Neural cell (in vitro differentiated cells): Measurements from ENCODE around the gene EMD. TPM values are rescaled to one million over a fixed set of nuclear protein-coding genes. Genes with fewer than 3 reads are reported as not detected.

Experiments used
- H2AFZ ChIP-seq: fragments of 200-600, 300-800 bp; sonication (generic), shearing (Covaris generic); 2 replicates; pipeline ENCODE4 v1.6.0; 2014; ENCODE audit warnings: low read depth, mild to moderate bottlenecking, antibody characterized with exemption, low read length, moderate library complexity
- H3F3A ChIP-seq: fragments of 200-600 bp; shearing (Covaris generic); 2 replicates; pipeline ENCODE4 v1.6.1; 2016; ENCODE audit warnings: mild to moderate bottlenecking, moderate library complexity, mixed read lengths, antibody characterized with exemption, low read length; ENCODE audit not compliant: insufficient read depth, poor library complexity, severe bottlenecking
- H3K27ac ChIP-seq: fragments of 200-600, 300-800 bp; sonication (generic), shearing (Covaris generic); 2 replicates; pipeline ENCODE4 v1.5.1; 2014; ENCODE audit warnings: mild to moderate bottlenecking, low read length, moderate library complexity
- H3K27me3 ChIP-seq: fragments of 300-800, 200-600 bp; sonication (generic), shearing (Covaris generic); 2 replicates; pipeline ENCODE4 v1.6.0; 2014; ENCODE audit warnings: mild to moderate bottlenecking, low read depth, low read length, moderate library complexity; ENCODE audit not compliant: insufficient read depth
- H3K36me3 ChIP-seq: fragments of 300-800, 200-600 bp; sonication (generic), shearing (Covaris generic); 2 replicates; pipeline ENCODE4 v1.5.1; 2014; ENCODE audit warnings: mild to moderate bottlenecking, antibody characterized with exemption, low read length, moderate library complexity; ENCODE audit not compliant: insufficient read depth
- H3K4me2 ChIP-seq: fragments of 300-800, 200-600 bp; sonication (generic), shearing (Covaris generic); 2 replicates; pipeline ENCODE4 v1.6.0; 2014; ENCODE audit warnings: mild to moderate bottlenecking, low read length
- H3K4me3 ChIP-seq: fragments of 300-800, 200-600 bp; sonication (generic), shearing (Covaris generic); 2 replicates; pipeline ENCODE4 v1.5.1; 2014; ENCODE audit warnings: mild to moderate bottlenecking, low read length, moderate library complexity
- H3K79me2 ChIP-seq: fragments of 200-600 bp; shearing (Covaris generic); replicated peaks from 2 replicates; pipeline ENCODE4 v1.6.0; 2014; ENCODE audit warnings: mild to moderate bottlenecking, low read length, moderate library complexity; ENCODE audit not compliant: insufficient read depth
- H3K9ac ChIP-seq: fragments of 300-800, 200-600 bp; sonication (generic), shearing (Covaris generic); 2 replicates; pipeline ENCODE4 v1.6.1; 2016; ENCODE audit warnings: mild to moderate bottlenecking, low read length, mixed read lengths
- H3K9me2 ChIP-seq: fragments of 200-600 bp; shearing (Covaris generic); 2 replicates; pipeline ENCODE4 v1.6.1; 2016; ENCODE audit warnings: mild to moderate bottlenecking, low read length, mixed read lengths; ENCODE audit not compliant: insufficient read depth
- H3K9me3 ChIP-seq: fragments of 200-600, 300-800 bp; sonication (generic), shearing (Covaris generic); 2 replicates; pipeline ENCODE4 v1.6.1; 2016; ENCODE audit warnings: mild to moderate bottlenecking, mixed run types, low read length, moderate library complexity, mixed read lengths
- H4K20me1 ChIP-seq: fragments of 200-600 bp; shearing (Covaris generic); 2 replicates; pipeline ENCODE4 v1.6.1; 2016; ENCODE audit warnings: mild to moderate bottlenecking, mixed run types; ENCODE audit not compliant: insufficient read depth
- CTCF ChIP-seq: fragments of 450-650 bp; IDR thresholded peaks from 2 replicates; pipeline ENCODE4 v1.5.1; 2014; ENCODE audit warnings: antibody characterized with exemption, mild to moderate bottlenecking, moderate library complexity; ENCODE audit not compliant: poor library complexity, severe bottlenecking
- EP300 ChIP-seq: fragments of 450-650 bp; conservative IDR thresholded peaks from 2 replicates; pipeline ENCODE4 v1.6.1; 2014; ENCODE audit warnings: antibody characterized with exemption, mild to moderate bottlenecking, moderate library complexity; ENCODE audit not compliant: poor library complexity, severe bottlenecking
- EZH2 ChIP-seq: fragments of 200-600, 300-800 bp; shearing (Covaris generic), sonication (generic); IDR thresholded peaks from 2 replicates; pipeline ENCODE4 v1.6.1; 2014; ENCODE audit warnings: antibody characterized with exemption, low read length, borderline replicate concordance, mild to moderate bottlenecking; ENCODE audit not compliant: insufficient read depth, poor library complexity, severe bottlenecking
- MXI1 ChIP-seq: fragments of 450-650 bp; conservative IDR thresholded peaks from 2 replicates; pipeline ENCODE4 v1.6.1; 2014; ENCODE audit warnings: antibody characterized with exemption, mild to moderate bottlenecking; ENCODE audit not compliant: poor library complexity, severe bottlenecking
- POLR2AphosphoS5 ChIP-seq: IDR thresholded peaks from 2 replicates; pipeline ENCODE4 v1.6.1; 2012
- RAD21 ChIP-seq: fragments of 450-650 bp; conservative IDR thresholded peaks from 2 replicates; pipeline ENCODE4 v1.6.1; 2014; ENCODE audit warnings: antibody characterized with exemption, mild to moderate bottlenecking, moderate library complexity
- REST ChIP-seq: IDR thresholded peaks from 2 replicates; pipeline ENCODE4 v1.6.1; 2012; ENCODE audit warnings: borderline replicate concordance
- SMC3 ChIP-seq: fragments of 450-650 bp; conservative IDR thresholded peaks from 2 replicates; pipeline ENCODE4 v1.6.1; 2014; ENCODE audit warnings: antibody characterized with exemption, mild to moderate bottlenecking, moderate library complexity; ENCODE audit not compliant: poor library complexity
- TAF1 ChIP-seq: IDR thresholded peaks from 2 replicates; pipeline ENCODE4 v1.6.1; 2012; ENCODE audit warnings: low read depth
- polyA plus RNA-seq: library from polyadenylated mRNA; depleted of rRNA; stranded (reverse); fragments of >200 nt; gene quantifications from 2 replicates; pipeline ENCODE4 v1.2.3, GENCODE V29; 2014

The EMD gene
- polyA plus RNA-seq, 1 donor from 2014 or later = 67.9 TPM

GRCh38 chrX:154355776-154356140 lies 23.3 kb upstream of the EMD start:
- TF ChIP-seq MXI1 = no peak
- TF ChIP-seq REST = no peak
- no peak for TF ChIP-seq POLR2AphosphoS5
- no peak for TF ChIP-seq EZH2
- TF ChIP-seq TAF1 = no peak
- no peak for TF ChIP-seq RAD21
- TF ChIP-seq EP300 = no peak
- no peak for TF ChIP-seq CTCF
- no peak for TF ChIP-seq SMC3
- Histone ChIP-seq H3K9ac (no peak overlapping the region), H3K4me3 (no peak overlapping the region), H3K27me3 (no peaks in the 10 kb centered on the region), H3K79me2 (no peaks in the 10 kb centered on the region), H4K20me1 (no peaks in the 10 kb centered on the region), H2AFZ (no peak overlapping the region), H3K9me3 (no peaks in the 10 kb centered on the region), H3K27ac (no peak overlapping the region), H3K36me3 (no peaks in the 10 kb centered on the region), H3F3A (no peaks in the 10 kb centered on the region), H3K9me2 (no peaks in the 10 kb centered on the region), H3K4me2 (no peak overlapping the region)

- Histone ChIP-seq H2AFZ (no peak overlapping the region), H3K36me3 (no peaks in the 10 kb centered on the region), H3K9me2 (no peaks in the 10 kb centered on the region), H4K20me1 (no peaks in the 10 kb centered on the region), H3K9me3 (no peaks in the 10 kb centered on the region), H3K79me2 (no peaks in the 10 kb centered on the region), H3K27ac (no peak overlapping the region), H3K9ac (no peak overlapping the region), H3F3A (no peaks in the 10 kb centered on the region), H3K4me2 (no peak overlapping the region), H3K27me3 (no peaks in the 10 kb centered on the region), H3K4me3 (no peak overlapping the region)
- no peak for TF ChIP-seq REST
- no peak for TF ChIP-seq EP300
- TF ChIP-seq POLR2AphosphoS5 = no peak
- no peak for TF ChIP-seq SMC3
- no peak for TF ChIP-seq MXI1
- no peak for TF ChIP-seq RAD21
- no peak for TF ChIP-seq TAF1
- TF ChIP-seq CTCF = no peak
- TF ChIP-seq EZH2 = no peak
Observed at GRCh38 chrX:154356596-154356995, 22.5 kb upstream of the EMD start.
